NCI-H1694 treated with DMSO at 0.1 percent for 48 hours (cell line): ENCODE results near the gene RNU6-9.

Source experiments
- DNase-seq: peaks from one replicate; lab custom pipeline; 2025; lab: John Stamatoyannopoulos, UW

The RNU6-9 gene

GRCh38 chr19:899336-900042, 6.2 kb downstream of the RNU6-9 start:
- no peak for DNase-seq

DNA sequence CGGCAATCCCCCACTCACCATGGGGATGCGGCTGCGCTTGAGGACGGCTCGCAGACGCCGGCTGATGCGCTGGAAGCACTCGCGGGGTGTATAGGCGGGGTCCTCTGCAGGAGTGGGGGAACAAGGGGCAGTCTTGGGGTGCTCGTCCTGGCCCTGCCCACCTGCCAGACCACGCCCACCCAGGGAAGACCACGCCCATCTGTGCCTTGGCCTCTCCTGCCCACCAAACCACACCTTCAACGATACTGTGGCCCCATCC, 6.7 kb downstream of the RNU6-9 start:
- no peak for DNase-seq

DNA sequence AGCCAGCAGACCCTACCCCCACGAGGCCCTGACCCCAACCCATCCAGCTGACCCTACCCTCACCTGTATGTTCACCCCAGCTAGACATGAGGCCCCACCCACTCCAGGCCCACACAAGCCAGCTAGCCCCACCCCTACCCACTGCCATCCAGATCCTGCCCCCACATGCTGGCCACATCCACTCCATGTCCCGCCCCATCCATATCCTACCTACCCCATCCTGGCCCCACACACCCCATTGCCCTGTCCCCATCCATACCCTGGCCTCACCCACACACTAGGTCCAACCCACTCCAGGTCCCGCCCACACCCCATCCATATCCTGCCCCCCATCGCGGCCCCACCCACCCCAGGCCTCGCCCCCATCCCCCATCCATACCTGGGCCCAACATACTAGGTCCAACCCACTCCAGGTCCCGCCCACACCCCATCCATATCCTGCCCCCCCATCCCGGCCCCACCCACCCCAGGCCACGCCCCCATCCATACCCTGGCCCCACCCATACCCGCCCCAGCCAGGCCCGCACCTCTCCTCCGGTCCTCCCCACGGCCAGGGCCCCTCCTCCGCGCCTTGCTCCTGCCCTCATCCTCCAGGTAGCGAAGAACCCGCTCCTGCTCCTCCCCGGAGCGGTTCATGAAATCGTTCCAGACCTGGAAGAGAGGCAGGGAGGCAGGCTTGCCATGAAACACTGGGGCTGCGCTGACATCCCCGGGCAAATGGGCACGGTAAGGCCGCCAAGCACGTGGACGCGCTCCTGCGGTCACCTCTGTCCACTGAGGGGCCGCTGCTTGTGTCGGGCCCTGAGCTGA, 7.2 kb downstream of the RNU6-9 start:
- DNase-seq, result no peak

DNA sequence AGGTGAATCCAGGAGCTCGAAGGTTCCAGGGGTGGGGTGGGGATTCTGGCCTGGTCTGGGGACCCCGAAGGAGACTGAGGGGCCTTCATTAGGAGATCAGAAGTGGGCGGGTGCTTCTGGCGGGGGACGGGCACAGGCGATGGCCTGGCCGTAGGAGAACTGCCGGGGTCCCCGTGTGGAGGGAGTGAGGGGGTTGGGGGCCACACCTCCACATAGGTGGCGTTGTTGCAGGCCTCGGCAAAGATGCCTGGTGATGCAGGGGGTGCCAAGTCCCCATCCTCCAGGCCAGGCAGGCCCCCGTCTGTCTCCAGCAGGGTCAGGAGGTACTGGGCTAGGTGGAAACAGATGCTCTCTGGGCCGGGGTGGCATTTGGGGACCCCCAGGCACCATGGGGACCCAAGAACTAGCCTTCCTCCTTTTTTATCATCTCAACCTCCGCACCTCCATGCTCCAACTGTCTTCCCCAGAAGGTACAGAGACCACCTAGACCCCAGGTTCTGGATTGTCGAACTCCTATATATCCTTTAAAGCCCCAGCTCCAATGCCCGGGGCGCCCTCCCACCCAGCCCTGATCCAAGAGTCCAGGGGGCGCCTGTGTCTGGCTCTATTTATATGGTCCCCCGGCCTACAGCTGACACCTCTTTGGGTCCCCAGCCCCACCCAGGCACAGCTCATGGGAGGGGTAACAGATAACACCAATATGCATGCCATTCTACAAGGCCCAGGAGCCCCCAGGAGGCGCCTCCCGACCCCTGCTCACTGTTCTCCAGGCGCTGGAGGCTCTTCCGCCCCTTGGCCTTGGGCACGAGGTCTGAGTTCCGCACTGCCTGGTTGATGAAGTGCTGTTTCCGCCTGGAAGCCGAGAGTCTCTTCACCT, 8.2 kb downstream of the RNU6-9 start:
- no peak for DNase-seq

DNA sequence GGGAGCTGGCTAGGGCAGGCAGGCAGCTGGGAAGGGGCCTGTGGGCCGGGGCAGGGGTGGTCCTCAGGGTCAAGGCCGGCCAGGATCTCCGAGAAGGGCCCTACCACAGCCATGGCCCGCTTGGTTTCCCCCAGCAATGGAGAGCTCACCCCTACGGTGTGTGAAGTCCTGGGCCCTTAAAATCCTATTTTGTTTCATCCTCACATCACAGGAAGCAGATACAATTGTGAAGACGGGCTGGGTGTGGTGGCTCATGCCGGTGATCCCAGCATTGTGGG, 8.7 kb downstream of the RNU6-9 start:
- no peak for DNase-seq

DNA sequence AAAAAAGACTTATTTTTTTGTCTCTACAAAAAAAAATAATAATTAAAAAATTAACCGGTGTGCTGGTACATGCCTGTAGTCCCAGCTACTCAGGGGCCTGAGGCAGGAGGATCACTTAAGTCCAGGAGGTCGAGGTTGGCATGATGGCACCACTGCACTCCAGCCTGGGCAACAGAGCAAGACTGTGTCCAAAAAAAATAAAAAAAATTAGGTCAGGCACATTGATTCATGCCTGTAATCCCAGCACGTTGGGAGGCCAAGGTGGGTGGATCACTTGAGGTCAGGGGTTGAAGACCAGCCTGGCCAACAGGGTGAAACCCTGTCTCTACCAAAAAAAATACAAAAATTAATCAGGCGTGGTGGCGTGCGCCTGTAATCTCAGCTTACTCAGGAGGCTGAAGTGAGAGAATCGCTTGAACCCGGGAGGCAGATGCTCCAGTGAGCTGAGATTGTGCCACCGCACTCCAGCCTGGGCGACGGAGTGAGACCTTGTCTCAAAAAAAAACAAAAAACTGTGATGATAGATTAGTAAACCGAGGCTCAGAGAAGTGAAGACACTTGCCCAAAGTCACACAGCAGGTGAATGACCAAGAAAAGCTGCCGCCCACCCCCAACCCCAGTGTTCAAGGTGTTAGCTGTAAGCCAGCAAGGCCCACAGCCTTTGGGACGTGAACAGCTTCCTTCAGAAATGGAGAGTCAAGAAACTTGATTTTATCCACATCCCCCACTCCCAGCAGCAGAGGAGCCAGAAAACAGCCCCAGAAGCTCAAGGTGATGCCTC, 9.4 kb downstream of the RNU6-9 start:
- no peak for DNase-seq

DNA sequence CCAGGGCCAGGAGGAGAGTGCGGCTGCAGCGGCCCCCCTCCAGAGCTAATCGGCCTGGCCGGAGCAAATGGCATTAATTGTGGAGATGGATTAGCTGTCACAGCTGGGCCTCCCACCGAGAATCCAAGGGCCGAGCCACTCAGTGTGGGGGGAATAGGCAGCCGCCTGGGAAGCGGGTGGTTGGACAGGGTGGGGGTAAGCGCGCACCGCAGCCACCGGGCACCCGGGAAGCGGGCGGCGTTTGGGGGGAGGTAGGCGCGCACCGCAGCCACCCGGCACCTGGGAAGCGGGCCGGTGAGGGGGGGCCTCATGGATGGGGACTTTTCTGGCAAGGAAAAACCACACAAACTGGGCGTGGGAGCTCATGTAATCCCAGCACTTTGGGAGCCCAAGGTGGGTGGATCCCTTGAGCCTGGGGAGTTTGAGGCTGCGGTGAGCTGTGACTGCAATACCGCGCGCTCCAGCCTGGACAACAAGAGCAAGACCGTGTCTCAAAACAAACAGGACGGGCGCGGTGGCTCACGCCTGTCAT, 10.0 kb downstream of the RNU6-9 start:
- no peak for DNase-seq

GRCh38 chr19:904545-904944, 11.3 kb downstream of the RNU6-9 start:
- no peak for DNase-seq

GRCh38 chr19:906480-906879, 13.2 kb downstream of the RNU6-9 start:
- no peak for DNase-seq

DNA sequence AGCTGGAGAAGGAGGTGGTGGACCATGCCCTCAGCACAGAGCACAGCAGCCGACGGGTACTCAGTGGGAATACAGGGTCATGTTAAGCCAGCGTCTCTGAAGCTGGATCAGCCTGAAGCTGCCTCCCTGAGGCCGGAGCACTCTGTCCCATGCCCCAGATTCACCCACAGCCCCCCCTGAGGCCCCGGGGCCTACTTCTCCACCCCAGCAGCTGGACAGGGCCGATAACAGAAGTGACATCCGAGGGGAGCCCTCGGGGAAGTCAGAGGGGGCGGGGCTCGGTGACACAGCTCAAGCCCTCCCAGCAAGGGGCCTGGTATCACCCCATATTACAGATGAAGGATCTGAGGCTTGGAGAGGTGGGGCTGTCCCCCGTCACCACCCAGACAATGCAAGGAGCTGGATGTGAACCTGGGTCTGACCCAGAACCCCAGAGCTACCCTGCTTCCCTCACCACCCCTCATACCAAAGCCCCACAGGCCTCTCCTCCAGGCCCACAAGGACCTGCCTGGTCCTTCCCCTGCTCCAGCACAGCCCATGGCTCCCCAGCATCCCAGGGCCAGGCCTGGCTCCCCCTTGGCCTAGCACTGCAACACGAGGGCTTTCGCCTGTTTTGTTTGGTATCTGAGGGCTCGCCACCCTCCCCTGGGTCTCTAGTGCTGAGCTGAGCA, 14.0 kb downstream of the RNU6-9 start:
- DNase-seq, result no peak

- no peak for DNase-seq
Observed at GRCh38 chr19:911197-912033, 18.1 kb downstream of the RNU6-9 start.

GRCh38 chr19:912181-913079, 19.1 kb downstream of the RNU6-9 start:
- DNase-seq, result no peak

DNA sequence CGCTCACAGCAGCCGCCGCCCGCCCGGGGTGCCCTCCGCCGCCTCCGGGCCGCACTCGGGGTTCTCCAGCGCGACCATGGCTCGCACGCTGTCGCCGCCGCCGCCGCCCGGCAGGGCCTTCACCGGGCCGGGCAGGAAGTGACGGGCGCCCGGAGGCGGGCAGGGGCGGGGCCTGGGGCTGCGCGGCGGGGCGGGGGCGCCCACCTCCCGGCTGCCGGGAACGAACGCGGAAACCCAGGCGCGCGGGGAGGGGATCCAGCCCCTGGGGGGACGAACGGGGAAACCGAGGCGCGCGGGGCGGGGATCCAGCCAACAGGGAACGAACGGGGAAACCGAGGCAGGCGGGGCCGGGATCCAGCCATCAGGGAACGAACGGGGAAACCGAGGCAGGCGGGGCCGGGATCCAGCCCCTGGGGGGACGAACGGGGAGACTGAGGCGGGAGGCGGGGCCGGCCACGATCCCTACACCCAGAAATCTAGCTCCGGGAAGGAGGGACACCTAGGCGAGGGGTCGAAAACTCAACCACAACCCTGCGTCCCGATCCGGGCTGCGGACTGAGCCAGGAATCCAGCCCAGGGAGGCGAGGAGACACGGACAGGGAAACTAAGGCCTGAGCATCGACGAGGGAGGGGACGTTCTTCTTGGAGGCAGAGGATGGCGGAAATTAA, 19.9 kb downstream of the RNU6-9 start, which contains the start of gene R3HDM4:
R3HDM4 (minus strand) TSS at position 140 of the 669 bp plus-strand sequence; CDS start at position 78, 62 bp downstream.
- DNase-seq, result no peak

DNA sequence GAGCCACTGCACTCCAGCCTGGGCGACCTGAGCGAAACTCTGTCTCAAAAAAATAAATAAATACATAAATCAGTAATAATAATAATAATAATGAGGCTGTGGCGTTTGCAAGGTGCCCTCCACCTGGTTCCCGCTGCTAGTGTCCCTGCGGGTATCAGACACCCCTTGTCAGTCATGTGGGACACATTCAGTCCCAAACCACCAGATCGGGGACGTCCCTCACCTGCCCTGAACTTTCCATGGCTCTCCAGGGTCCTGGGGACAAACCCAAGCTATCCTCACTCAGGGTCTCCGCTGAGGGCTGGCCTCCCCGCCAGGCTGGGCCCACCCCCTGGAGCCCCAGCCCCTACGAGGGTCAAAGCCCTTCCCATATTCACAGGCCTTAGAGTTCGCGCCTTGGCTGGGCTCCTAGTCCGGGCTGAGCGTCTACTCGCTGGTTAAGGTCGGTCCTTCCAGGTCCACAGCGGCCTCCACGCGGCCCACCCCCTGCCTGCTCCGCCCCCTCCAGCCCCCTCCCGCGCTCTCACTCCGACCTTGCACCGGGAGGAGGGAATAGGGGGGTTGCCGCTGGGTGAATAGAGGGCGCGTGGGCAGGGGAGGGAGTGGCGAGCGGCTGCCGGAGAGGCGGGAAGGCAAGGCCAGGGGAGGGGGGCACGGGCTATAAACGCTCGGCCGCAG, 23.5 kb downstream of the RNU6-9 start:
- DNase-seq, result no peak

DNA sequence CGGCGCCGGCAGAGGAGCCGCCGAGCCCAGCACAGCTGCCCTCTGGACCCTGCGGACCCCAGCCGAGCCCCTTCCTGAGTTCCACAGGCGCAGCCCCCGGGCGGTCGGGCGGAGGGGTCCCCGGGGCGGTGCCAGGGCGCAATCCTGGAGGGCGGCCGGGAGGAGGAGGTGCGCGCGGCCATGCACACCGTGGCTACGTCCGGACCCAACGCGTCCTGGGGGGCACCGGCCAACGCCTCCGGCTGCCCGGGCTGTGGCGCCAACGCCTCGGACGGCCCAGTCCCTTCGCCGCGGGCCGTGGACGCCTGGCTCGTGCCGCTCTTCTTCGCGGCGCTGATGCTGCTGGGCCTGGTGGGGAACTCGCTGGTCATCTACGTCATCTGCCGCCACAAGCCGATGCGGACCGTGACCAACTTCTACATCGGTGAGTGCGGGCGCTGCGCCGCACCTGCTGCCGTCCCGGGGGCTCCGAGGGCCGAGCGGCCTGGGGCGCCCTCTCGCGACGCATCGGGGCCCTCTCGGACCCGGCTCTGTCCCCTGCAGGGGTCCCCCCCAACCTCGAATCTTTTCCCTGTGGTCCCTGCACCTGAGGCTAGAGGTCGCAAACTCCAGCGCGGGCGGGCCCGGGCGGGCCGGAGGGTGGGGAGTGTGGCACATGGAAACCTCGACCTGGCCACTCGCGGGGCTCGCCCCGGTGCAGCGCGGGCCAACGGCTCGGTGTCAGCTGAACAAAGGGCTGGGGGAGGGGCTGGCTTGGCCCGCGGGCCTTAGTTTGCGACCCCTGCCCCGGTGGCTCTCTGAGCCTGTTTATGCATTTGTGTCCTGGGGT, 24.3 kb downstream of the RNU6-9 start, which contains the start of gene KISS1R:
KISS1R (plus strand) TSS at position 11 of the 829 bp plus-strand sequence; CDS start at position 181, 170 bp downstream.
- no peak for DNase-seq

DNA sequence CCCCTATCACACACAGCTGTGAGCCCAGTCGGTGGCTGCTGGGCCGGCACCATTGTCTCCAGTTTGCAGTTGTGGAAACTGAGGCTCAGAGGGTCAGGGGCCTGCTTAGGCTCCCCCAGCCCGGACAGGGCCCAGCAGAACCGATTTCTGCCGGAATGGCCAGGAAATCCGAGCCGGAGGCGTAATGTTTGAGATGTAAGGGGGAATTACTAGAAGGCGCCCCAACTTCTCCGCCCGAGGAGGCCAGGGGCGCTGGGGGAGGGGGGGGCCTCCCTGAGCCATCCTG, 24.8 kb downstream of the RNU6-9 start:
- DNase-seq, result no peak

- DNase-seq, result no peak
Observed at GRCh38 chr19:918481-919198, 25.4 kb downstream of the RNU6-9 start.
